Activated CD4-positive, alpha-beta T cell treated with anti-CD3 and anti-CD28 coated beads for 4 hours (primary cell): Measurements from ENCODE around the gene XG.
"Not testable (repeated sequence)": the region's sequence is repeated elsewhere in the genome, so short reads cannot be mapped to it uniquely, and the experiment has no call there.

Source experiments
- DNase-seq, 2 donors: peaks; one replicate each; pipeline ENCODE4 v3.0.0-alpha.2; 2020

XG gene, protein sequence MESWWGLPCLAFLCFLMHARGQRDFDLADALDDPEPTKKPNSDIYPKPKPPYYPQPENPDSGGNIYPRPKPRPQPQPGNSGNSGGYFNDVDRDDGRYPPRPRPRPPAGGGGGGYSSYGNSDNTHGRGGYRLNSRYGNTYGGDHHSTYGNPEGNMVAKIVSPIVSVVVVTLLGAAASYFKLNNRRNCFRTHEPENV

DNA sequence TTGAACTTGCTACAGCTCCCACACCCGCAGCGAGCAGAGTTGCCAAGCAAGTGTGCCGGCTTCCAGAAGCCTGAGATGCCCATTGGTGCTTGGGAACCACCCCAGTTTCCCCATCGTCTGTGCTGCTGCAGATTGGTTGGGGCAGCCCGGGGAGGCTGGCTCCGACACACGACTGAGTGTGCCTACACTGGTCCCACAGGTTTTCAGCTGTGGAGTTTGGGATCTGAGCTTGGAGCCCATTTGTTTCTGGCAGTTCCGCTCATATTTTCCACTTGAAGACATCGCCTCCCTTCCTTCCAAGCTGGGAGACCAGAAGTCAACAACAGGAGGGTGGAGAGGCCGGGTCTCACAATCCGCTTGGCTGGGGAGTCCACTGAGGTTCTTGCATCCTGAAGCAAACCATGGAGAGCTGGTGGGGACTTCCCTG is at the start of gene XG:
TSS of gene XG (plus strand) at position 167 of the 427 bp plus-strand sequence. CDS start at position 402, 235 bp downstream.
- DNase-seq, result not testable (repeated sequence)

DNA sequence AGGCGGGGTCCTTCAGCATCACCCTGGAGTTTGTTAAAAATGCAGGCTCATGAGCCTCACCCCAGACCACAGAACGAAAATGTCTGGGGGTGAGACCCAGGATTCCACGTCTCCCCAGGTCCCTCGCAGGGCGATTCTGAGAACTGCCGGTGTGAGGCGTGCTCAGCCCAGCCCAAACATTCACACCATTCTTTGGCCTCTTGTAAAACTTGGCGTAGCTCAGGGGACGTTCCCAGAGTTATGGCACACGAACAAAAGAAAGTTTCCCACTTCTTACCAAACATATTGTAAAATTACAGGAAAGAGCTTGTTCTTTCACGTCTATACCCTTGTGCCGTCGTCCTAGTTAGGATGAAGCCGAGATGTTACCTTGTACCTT is 47.9 kb upstream of the XG start:
- DNase-seq, result no peak

DNA sequence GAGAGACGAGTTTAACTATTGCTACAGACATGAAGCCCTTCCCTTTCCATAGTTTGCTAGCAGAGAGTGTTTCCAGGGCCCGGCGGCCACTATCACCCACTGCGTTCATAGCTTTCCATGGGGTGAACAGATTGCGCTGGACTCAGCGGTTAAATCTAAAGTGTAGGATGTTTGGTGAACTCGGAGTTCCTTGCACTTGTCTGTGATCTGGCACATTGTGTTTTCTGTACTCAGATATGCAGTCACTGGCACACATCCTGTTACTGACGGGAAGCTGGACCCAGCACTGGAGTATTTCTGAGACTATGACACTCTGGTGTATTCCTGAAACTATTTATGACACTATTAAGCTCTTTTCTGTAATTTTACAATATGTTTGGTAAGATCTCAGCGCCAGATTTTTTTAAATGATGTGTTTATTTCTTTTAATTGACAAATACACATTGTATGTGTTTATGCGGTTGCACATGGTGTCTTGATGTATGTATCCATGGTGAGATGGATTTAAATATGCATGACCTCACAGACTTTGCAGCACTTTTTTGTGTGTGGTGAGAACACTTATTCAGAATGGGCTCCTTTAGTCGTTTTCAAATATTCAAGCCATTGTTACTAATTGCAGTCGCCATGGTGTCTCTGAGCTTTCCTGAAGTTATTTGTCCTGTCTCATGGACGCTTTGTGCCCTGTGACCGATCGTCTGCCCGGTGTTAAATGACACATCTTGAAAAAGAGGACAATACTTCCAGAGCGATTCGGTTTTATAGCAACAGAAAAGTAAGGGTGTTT is 46.6 kb upstream of the XG start:
- no peak for DNase-seq

DNA sequence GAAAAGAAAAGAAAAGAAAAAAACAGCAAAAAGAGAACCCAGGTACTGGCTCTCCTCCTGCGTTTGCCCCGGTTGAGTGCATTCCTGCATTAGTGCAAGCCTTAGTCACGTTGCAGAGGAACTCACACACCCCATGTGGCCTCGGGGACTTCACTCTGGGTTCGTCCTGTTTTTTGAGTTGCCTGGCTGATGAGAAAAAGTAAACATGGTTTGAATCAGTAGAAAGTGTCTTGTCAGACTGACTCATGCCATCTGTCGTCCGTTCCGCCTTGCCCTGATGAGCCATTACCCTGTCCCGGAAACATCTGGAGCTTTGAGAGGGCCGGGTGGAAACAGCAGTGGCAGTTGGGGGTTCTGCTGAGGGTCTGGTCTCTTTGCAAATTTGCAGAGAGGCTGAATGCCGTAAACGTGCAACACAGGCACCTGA is 44.5 kb upstream of the XG start:
- DNase-seq, result peak; percentile 37 to 53

DNA sequence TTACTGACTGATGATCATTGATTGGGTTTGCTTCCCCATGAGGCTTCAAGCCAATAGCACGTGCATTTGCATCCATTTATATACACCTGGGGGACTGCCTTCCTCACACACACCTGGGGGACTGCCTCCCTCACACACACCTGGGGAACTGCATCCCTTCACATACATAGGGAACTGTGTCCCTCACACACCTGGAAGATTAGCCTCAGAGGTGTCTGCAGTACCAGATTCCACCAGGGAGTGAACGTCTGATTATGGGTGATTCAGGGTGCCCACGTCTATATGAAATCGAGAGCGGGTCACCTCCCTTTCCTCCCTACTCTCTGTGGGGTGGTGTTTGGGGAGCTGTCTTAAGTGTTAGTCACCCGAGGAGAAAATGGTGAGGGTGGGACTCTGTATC is 43.8 kb upstream of the XG start:
- no peak for DNase-seq

DNA sequence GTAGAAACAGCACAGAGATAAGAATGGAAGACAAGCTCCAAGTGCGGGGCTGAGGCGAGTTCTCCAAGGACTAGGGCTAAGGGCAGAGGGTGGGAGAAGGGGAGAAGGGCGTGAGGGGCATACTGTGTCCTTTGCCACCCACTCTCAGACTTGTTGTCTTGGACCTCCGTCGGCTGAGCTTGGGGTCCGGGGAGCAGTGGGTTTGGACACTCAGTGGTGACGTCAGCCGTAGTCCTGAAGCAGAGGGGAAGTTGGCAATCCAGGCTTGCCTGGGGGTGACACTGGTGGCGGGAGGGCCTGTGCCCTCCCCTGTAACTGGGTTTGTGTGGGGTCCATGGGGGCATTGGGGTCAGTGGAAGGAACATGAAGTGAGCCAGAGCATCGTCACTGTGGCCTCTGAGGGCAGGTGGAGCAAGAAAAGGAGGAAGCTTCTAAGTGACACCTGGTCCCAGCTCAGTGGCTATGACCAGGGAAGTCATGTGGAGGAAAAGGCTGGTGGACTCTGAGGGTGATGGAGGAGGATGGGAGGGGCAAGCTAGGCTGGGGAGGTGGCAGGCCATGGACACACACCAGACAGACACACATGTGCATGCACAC is 43.1 kb upstream of the XG start:
- no peak for DNase-seq

DNA sequence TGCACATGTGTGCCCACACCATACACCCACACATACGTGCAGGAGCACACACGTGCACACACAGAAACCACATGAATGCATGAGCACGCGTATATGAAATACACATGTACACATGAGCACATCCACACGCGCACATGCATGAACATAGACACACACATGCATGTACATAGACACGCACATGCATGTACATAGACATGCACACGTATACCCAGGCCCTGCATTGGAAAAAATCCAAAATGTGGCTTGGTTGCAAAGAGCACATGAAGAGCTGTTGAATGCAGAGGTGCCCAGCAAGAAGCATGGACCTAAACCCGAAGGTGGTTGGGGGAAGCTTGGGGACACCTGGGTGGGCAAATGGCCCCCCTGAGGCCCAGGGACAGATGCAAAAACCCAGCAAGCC is 42.3 kb upstream of the XG start:
- no peak for DNase-seq

DNA sequence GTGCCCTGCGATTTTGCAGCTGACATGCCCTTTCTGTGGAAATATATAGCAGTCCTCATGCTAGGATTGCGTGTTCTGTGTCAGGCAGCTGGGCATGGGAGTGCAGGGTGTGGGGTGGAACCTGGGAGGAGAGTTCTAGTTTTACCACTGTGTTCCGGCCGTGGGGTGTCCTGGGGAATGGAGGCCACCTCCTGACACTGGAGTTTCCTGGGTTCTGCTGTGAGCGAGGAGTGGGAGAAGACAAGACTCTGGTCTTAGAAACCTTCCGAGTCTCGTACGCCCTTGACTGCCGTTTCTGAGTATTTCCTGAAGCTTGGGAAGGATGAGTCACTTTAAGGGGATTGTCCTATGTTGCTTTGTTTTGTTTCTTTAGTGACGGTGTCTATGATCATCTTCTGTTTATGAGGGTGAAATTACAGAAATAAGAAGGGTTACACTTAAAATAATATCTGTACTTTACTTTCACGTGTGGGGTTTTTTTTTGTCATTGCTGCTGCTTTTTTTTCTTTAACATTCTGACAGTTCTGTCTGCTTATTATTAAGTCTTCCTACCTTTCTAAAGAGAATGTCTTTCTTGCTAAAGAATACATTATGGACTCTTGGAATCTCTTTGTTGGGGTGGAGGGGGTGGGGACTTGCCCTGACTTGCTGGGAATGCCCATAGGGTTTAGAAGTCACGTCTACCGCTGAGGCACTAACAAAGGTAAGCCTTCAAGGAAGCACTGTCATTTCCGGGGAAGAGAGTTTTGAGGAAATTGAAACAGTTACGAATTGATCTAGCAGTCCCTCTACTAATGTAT is 41.6 kb upstream of the XG start:
- peak; percentile 52 to 55 for DNase-seq

DNA sequence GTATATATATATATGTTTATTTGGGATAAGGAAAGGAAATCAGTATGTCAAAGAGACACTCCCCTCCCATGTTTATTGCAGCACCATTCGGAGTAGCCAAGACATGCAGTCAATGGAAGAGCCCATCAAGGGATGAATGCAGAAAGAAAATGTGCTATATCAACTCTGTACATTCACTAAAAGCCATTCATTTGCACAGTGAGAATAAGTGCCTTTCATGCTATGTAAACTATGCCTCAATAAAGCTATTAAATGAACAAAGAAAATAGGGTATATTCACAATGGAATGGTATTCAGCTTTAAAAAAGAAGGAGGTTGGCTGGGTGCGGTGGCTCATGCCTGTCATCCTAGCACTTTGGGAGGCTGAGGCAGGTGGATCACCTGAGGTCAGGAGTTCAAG is 40.4 kb upstream of the XG start:
- no peak for DNase-seq

DNA sequence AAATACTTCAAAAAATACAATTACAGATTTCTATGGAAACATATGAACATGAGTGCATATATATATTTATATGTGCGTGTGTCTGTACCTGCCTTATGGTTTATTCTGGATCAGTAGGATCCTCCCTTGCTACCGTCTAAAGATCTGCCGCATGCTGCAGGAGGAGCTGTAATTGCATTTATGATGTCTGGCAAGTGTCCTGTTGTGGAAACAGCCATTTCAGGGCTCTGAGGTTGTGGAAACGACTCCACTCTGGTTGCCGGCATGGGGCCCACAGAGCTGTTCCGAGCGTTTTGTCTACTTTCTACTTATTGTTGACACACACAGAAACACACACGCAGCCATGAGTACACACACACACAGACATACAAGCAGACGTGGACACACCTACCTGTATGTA is 39.4 kb upstream of the XG start:
- DNase-seq, result no peak

DNA sequence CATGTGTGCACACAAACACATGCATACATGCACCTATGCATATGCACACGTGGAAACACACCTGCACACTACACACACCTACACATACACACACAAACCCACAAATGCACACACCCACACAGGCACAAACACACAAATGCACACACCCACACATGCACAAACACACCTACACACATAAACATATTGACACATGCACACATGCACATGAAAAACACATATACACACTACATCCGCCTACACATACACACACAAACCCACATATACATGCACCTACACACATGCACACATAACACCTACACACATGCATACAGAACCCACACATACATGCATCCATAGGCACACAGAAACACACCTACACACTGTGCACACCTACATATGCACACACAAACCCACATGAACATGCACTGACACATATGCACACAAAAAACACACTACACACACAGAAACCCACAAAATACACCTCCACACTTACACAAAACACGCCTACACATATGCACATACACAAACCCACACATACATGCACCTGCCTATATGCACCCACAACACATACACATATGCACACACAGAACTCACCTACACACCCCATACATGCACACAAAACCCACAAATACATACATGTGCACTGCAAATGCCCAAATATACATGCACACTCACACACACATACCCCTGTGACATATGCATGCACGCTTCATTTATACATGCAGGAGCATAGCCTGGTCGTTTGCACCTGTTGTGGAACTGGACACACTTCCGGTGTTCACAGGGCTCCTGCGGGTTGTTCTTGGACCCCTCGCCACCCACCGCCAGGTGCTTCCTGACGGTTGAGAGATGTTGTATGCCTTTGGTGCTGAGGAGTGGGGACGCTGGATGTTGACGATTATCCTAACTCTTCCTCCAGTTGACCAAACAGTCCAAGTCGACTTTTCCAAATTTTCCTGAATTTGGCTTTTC is 38.7 kb upstream of the XG start:
- no peak for DNase-seq

DNA sequence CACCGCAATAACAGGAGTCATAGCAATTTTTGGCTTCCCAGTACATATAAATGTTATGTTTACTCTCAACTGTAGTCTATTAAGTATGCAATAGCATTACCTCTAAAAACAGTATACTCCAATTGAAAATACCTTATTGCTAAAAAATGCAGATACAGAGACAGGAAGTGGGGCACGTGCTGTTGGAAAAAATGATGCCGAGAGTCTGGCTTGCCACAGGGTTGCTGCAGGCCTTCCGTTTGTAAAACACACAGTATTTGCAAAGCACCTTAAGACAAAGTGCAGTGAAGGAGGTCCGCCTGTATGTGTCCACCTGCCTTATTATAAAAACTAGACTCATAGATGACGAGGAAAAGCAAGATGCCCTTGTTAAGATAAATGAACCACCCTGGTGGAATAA is 37.3 kb upstream of the XG start:
- peak in 1 of 2 donors; percentile 28 for DNase-seq

DNA sequence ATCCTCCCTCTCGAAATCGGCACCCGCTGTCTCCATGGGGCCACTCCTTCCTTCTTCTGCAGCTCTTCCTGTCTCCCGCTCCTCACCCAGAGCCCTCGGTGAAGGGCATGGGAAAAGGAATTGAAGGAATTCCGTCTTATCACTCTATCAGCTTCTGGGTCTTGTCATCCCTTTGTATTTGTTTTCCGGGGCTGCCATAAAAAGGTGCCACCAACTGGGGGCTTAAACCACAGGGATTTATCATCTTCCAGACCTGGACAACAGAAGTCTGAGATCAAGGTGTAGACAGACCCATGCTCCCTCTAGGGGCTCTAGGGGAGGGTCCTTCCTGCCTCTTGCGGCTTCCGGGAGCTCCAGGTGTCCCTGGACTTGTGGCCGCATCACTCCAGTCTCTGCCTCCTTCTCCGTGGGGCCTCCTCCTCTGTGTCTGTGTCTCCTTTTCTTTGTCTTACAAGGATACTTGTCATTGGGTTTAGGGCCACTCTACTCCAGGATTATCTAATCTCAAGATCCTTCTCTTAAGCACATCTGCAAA is 36.7 kb upstream of the XG start:
- DNase-seq, result no peak

DNA sequence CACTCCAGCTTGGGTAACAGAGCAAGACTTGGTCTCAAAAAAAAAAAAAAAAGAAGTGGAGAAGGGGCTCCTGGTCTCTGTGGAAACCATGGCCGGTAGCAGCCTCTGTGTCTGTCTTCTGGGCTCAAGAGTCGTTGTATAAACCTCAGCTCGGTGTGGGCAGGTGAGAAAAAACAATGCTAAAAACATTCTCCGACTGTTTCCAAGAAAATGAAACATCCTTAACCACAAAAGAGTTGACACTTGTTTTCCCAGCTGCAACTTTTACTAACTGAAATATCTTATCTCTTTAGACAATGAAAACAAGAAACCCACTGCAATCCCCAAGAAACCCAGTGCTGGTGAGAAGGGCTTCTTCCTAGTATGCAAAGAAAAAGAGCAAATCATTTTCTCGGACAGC is 34.5 kb upstream of the XG start:
- DNase-seq, result no peak

DNA sequence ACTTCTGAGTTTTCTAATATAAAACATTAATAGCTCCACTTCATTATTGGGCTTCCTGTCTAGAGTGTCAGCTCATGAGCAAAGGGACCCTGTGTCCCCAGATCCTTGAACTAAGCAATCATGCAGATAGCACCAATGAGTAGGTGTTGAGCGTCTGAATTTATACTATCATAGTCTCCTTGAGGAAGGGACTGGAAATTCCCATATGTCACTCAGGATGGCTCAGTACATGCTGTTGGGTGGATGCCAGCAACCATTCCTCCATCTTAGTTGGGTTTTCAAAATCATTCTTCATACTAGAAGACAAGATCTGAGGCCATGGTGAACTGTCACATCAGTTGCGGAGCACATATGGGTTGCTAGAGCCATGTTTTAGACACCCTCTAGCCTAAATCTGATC is 33.0 kb upstream of the XG start:
- no peak for DNase-seq

DNA sequence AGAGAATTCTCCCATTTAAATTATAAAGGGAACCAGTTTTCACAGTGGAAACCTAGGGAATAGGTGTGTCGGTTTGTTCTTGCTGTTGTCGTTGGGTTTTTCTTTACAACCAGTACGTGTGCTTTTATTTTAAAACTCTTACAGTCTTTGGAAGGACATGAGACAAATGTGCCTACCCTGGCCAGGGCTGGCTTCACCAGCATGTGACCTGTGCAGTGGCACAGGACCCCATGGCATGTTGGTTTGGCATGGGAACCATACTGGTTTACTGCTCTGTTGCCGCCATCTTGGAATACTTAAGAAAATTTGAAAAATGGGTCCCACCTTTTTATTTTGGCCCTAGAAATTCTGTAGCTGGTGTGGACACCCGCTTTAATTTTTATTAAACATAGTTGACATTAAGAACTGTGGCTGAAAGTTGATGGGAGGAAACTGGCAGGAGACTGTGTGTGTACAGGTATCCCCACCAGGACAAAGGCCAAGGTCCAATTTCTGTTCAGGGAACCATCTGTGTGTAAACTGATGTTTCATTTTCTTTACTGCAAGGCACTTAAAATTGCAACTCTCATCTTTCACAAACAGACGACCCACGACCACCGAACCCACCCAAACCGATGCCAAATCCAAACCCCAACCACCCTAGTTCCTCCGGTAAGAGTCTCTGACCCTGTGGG is 31.9 kb upstream of the XG start:
- no peak for DNase-seq

DNA sequence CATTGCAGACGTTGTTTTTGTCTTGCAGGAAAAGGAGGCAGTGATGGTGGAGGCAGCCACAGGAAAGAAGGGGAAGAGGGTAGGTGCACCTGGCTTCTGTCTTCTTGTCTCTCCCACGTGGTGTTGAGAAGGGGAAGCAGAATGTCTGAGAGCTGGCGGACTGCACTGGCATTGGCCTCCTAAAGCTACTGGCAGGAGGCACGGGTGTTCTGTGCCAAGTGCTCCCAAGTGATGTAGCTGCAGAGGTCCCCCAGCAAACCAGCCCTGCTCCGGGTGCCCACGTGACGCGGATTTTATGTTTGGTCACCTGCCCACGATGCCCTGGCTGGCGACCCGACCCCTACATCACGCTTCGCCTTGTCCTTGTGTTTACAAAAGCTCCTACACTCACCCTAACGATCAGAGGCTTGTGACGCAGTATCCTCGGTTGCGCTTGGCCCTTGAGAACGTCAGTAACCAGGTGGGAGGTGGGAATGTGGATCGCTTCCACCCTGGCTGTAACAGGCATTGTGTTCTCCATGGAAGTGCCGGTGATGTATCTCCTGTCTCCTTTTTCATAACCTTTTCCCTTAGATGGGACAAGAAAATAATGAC is 28.5 kb upstream of the XG start:
- no peak for DNase-seq

DNA sequence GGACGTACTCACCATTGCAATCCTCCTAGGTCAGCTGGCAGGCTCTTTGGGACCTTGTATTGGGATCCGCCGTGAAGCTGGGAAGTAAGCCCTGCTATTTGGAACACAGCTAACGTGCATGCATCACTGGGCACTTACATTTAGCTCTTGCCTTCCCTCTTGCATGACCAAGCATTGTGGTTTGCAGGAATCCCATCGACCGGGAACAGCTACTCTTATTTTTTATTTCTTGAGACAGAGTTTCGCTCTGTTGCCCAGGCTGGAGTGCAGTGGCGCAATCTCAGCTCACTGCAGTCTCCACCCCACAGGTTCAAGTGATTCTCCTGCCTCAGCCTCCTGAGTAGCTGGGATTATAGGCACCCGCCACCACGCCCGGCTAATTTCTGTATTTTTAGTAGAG is 24.6 kb upstream of the XG start:
- not testable (repeated sequence) for DNase-seq

DNA sequence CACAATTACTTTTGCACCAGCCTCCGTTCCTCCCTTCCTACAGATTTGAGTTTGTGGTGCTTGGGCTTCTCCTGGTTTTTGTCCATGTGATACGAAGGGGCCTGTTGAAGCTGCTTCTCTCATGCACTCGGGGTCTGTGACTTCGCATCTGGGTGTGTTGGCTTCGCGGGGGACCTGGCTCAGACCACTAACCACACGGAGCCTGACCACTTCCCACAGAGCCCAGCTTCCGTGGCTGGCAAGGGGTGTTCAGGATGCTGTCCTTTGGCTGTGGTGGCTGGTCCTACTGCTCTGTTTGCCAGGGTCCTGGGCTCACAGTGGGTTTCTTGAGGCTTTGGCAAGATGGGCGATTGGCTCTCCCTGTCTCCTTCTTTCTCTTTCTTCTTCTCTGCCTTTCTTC is 19.8 kb upstream of the XG start:
- no peak for DNase-seq

DNA sequence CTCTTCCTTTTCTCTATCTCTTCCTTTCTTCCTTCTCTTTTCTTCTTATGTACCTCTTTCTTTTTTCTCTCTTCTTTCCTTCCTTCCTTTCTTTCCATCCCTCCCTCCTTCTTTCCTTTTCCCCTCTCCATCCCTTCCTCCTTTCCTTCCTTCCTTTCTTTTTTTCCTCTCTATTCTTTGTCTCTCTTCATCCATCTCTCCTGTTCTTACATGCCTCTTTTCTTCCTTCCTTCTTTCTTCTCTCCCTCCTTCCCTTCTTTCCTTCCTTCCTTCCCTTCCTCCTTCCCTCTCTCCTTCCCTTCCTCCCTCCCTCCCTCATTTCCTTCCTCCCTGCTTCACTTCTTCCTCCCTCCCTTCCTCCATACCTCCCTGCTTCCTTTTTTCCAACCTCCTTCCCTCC is 19.2 kb upstream of the XG start:
- DNase-seq, result no peak

DNA sequence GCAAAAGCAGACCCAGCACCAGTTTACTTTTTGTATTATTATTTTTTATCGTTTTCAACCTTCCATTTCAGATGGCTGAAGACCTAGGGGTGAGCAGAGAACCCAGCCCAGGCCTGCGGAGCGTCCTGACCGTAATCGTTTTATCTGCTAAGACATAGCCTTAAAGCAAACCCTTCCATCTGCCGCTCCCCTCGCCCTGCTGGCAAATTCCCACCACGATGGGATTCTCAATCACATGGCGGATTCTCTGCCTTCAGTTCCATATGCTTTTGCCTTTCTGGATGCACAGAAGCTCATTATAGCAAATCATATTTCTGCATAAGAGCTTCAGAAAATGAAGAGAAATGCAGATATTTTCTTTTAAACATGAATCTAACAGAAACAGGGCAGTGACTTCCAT is 18.6 kb upstream of the XG start:
- no peak for DNase-seq
